GDM1 (cell line): ENCODE data around the gene CHKB.

ENCODE experiments used
- DNase-seq: peaks from one replicate; lab custom pipeline; 2025; lab: John Stamatoyannopoulos, UW

CHKB gene

DNA sequence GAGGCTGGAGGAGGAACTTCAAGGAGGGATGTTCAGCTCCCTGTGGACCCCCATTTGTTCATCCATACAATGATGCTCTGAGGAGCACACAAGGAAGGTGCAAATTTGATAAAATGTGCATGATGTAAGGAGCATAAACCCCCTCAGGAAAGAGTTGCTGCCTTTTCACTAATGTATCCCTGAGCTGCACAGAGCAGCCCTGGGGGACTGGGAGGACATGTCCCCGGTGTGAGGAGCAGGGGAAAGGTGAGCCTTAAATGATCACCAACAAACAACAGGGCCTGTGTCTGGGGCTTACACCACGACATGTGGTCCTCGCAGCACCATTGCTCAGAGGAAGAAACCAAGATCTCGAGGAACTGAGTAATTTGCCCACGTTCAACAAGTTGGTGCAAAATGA, 14.4 kb upstream of the CHKB start:
- no peak for DNase-seq

DNA sequence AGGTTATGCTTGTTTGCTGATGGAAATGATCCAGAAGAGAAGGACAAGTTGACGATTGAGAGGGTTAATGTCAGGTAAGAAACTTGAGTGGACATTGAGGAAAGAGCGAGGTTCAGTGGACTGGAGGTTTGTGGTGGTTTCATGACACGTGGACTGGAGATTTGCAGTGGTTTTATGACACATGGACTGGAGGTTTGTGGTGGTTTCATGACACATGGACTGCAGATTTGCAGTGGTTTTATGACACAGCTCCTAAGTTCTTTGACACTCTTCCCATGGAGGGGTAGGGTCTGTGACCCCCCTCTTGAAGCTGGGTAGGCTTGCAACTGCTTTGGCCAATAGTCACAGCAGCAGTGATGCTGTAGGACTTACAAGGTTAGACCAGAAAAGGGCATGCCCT, 12.5 kb upstream of the CHKB start:
- no peak for DNase-seq

- DNase-seq: no peak
Observed at GRCh38 chr22:50587407-50587806, 4.8 kb upstream of the CHKB start.

DNA sequence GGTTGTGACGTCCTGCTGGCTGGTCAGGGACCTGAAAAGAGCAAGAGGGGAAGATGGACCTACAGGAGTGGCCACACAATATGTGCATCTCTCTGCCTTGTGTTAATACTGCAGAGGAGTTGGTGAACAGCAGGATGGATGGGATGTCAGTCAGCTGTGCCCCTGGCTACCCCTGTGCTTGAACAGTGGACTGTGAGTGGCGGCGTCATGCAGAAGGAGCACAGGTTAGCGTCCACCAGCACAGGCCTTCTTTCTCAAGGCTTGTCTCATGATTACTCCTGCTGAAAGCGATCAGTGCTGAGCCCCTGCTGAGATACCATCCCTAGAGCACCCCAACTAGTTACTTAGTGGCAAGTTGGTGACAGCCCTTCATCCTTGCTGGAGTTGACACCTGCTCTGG, 3.8 kb upstream of the CHKB start:
- no peak for DNase-seq

DNA sequence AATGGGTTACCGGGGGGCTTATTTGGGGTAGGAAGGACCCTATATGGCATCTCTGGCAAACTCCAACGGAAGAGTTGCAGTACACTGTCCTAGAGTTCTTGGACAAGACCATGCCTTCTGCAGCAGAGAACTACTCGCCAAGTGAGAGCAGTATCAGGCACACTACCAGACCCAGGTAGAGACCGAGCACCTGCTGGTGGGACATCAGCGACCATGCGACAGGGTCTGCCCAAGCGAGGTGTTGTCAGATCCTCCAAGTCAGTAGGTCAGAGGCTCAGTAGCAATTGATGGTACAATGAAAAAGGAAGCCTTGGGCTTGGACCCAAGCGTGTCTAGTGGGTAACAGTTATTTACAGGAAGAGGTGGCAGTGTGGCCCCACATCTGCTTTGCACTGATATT, 3.1 kb upstream of the CHKB start:
- no peak for DNase-seq

GRCh38 chr22:50585238-50585637, 2.6 kb upstream of the CHKB start:
- no peak for DNase-seq

GRCh38 chr22:50584106-50585096, 1.8 kb upstream of the CHKB start:
- DNase-seq: no peak

- no peak for DNase-seq
Observed at GRCh38 chr22:50583294-50583861, 729 bp upstream of the CHKB start.

GRCh38 chr22:50581950-50582492, 628 bp downstream of the CHKB start:
- DNase-seq: no peak

GRCh38 chr22:50581031-50581949, 1.4 kb downstream of the CHKB start:
- DNase-seq: no peak

DNA sequence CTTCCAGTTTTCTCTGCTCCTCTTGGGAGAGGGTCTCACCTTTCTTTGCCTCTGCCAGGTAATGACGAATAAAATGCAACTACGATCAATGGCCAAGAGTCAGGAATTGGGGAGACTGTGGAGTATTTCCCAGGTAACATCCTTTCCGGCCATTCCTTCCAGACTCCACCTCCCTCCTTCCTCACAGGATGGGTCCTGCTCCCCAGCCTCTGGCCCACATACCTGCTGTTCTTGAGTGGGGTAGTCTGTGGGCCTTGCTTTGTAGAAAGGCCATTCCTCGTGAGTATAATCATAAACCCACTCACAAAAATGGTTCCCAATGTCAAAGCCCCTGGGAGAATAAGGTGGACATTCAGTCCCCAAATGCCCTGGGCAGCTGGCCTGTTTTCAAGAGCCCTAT, 2.9 kb downstream of the CHKB start:
- DNase-seq: no peak

GRCh38 chr22:50578776-50579310, 3.8 kb downstream of the CHKB start:
- DNase-seq: no peak

GRCh38 chr22:50577987-50578775, 4.5 kb downstream of the CHKB start, which contains the start of gene CPT1B:
TSS of gene CPT1B (minus strand) at chr22:50578427. CDS start at chr22:50577915, 512 bp downstream.
- DNase-seq: no peak

- no peak for DNase-seq
Observed at GRCh38 chr22:50577697-50577986, 5.0 kb downstream of the CHKB start.

- no peak for DNase-seq
Observed at GRCh38 chr22:50576806-50577696, 5.6 kb downstream of the CHKB start.

DNA sequence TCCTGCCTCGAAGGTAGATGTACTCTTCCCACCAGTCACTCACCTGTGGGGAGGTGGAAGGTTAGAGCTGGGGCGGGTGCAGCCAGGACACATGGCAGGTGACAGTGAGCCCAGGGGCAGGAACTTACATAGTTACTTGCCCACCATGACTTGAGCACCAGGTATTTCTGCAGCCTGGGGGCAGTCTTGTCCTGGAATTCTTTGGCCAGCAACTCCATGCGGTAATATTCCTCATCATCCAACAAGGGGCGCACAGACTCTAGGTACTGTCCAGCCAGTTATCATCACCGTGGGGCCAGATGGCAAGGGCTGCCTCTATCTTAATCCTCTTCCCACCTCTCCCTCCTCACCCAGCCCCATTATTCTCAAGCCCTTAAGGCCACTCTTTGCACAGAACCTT, 6.6 kb downstream of the CHKB start:
- DNase-seq: no peak

- DNase-seq: no peak
Observed at GRCh38 chr22:50575426-50575941, 7.2 kb downstream of the CHKB start.

GRCh38 chr22:50574383-50574755, 8.3 kb downstream of the CHKB start:
- no peak for DNase-seq

DNA sequence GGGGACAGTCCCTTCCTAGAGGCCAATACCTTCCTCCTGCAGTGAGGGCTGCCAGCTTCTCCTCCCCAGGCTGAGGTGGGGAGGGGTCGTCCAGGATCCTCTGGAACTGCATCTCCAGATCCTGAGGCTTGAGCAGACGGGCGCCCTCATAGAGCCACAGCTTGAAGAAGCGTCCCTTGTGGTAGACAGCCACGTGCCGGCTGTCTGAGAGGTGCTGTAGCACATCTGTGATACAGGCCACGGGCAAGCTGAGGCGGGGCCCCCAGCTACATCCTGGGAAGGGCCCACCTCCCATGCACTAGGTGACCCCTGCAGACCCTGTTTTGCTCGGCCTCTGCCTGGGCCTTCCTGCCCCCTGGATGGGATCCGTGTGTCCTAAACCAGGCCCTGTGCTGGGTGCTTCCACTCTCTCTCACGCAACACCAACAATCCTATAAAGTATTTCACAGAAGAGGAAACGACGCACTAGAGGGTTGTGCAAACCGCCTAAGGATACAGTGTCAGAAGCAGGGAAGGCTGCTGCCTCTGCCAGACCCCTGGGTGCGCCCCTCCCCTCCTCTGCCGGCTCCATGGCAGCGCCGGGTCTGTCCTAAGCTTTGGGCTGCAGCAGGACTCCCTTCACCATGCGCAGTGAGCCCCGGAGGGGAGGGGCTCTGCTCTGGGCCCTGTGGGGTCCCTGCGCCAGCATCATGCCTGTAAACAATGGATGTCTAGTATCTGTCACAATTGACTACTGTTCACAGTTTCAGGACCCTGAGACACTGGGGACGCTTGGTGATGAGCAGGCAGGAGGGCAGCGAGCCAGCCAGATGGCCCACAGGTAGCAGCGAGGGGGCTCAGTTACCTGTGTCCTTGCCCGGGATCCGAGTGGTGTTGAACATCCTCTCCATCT, 8.9 kb downstream of the CHKB start:
- no peak for DNase-seq
